Upper lobe of left lung (tissue), 6 donors: ENCODE measurements around the gene DIP2C. TPM values are rescaled to one million over a fixed set of nuclear protein-coding genes. Genes with fewer than 3 reads are reported as not detected.

Experiments used
- ATAC-seq, 2 donors: fragments of 200-7000 bp; cut with Tn5 transposase; one replicate each; pipeline ENCODE4 v1.9.1; 2022; ENCODE audit warnings: mild to moderate bottlenecking in 2 of 2, moderate library complexity in 2 of 2; ENCODE audit not compliant: low FRiP score in 2 of 2
- DNase-seq, 2 donors: peaks; one replicate each; pipeline ENCODE4 v3.0.0-alpha.2; 2019 to 2020
- H3K27ac ChIP-seq, 4 donors: fragments of 200-600 bp; sonication (generic); one replicate each; pipeline ENCODE4 v1.5.1; 2016 to 2019
- H3K27me3 ChIP-seq, 4 donors: fragments of 200-600 bp; sonication (generic); one replicate each; pipeline ENCODE4 v1.5.1; 2017 to 2019
- H3K36me3 ChIP-seq, 4 donors: fragments of 200-600 bp; sonication (generic); one replicate each; pipeline ENCODE4 v1.5.1; 2016 to 2019
- H3K4me1 ChIP-seq, 4 donors: fragments of 200-600 bp; sonication (generic); one replicate each; pipeline ENCODE4 v1.5.1; 2018 to 2019
- H3K4me3 ChIP-seq, 4 donors: fragments of 200-600 bp; sonication (generic); one replicate each; pipeline ENCODE4 v1.5.1; 2017 to 2019; ENCODE audit warnings: mild to moderate bottlenecking in 2 of 4, moderate library complexity in 1 of 4
- H3K9me3 ChIP-seq, 4 donors: fragments of 200-600 bp; sonication (generic); one replicate each; pipeline ENCODE4 v1.5.1; 2018 to 2019
- CTCF ChIP-seq, 6 experiments: fragments of 450-650 bp in 4 of 6; fragments of 200-600 bp in 2 of 6; sonication (generic) in 2 of 6; IDR thresholded peaks; one replicate each; pipeline ENCODE4 v1.5.1; 2016 to 2019; ENCODE audit warnings: antibody characterized with exemption in 6 of 6
- EP300 ChIP-seq, 4 donors: sonication (generic); formaldehyde crosslinking; IDR thresholded peaks; one replicate each; pipeline ENCODE4 v1.5.1; 2017; ENCODE audit warnings: antibody characterized with exemption in 4 of 4, control low read depth in 2 of 4
- POLR2A ChIP-seq, 4 donors: fragments of 450-650 bp; IDR thresholded peaks; one replicate each; pipeline ENCODE4 v1.5.1; 2016 to 2017; ENCODE audit warnings: antibody characterized with exemption in 4 of 4, mild to moderate bottlenecking in 2 of 4
- POLR2AphosphoS5 ChIP-seq, 2 donors: sonication (generic); formaldehyde crosslinking; IDR thresholded peaks; one replicate each; pipeline ENCODE4 v1.5.1; 2017; ENCODE audit warnings: antibody characterized with exemption in 2 of 2
- WGBS, 2 donors: methylation state at CpG; one replicate each; pipeline ENCODE4 v1.1.5; 2017 to 2018; 5-methylcytosine and 5-hydroxymethylcytosine counted together
- total RNA-seq, 6 donors: library from RNA; depleted of rRNA in 4 of 6; stranded (reverse); fragments of >200 nt in 4 of 6; gene quantifications; one replicate each; pipeline versions ENCODE4 v1.1.0 to v1.2.1, GENCODE V29; 2016 to 2021
- donor health status: DM: no; HTN: no; CAD: no; lungs with moderate emphysema.
- donor health status: DM: no; HTN: yes; CAD: no; lungs with severe emphysema.

Gene DIP2C
- total RNA-seq, 6 donors from 2014 or later = 11.6 to 32.5 (median 14.7) TPM

GRCh38 chr10:470339-471003 is 219.0 kb downstream of the DIP2C start:
- Histone ChIP-seq H3K36me3 (peaks cover 0 to 18% (median 4%) of the 10 kb centered on the region in 4 donors), H3K4me1 (no peaks in the 10 kb centered on the region), H3K9me3 (no peaks in the 10 kb centered on the region), H3K27me3 (no peaks in the 10 kb centered on the region), H3K27ac (no peak overlapping the region), H3K4me3 (no peak overlapping the region)
- WGBS, 2 donors = 90% methylated on average over 20 of the region's 20 CpGs
- TF ChIP-seq POLR2AphosphoS5 (IDR thresholded peaks at IDR 0.05) = no peak
- no peak for TF ChIP-seq CTCF (IDR thresholded peaks at IDR 0.05)
- no peak for TF ChIP-seq EP300 (IDR thresholded peaks at IDR 0.05)
- TF ChIP-seq POLR2A (IDR thresholded peaks at IDR 0.05) = no peak
- ATAC-seq (peak in 1 of 2 donors; percentile 57), DNase-seq (no peak)

- ATAC-seq = no peak
- no peak for TF ChIP-seq POLR2AphosphoS5 (IDR thresholded peaks at IDR 0.05)
- no peak for TF ChIP-seq POLR2A (IDR thresholded peaks at IDR 0.05)
- no peak for TF ChIP-seq CTCF (IDR thresholded peaks at IDR 0.05)
- TF ChIP-seq EP300 (IDR thresholded peaks at IDR 0.05) = no peak
Observed at GRCh38 chr10:469947-470338, 219.5 kb downstream of the DIP2C start.

GRCh38 chr10:459743-460142 is 229.7 kb downstream of the DIP2C start:
- no peaks in the 10 kb centered on the region for H3K9me3 ChIP-seq
- no peak for DNase-seq
- no peak overlapping the region for H3K4me3 ChIP-seq
- no peak overlapping the region for H3K27ac ChIP-seq
- H3K27me3 ChIP-seq = no peaks in the 10 kb centered on the region
- no peak for ATAC-seq
- TF ChIP-seq POLR2AphosphoS5 (IDR thresholded peaks at IDR 0.05) (no peak), CTCF (IDR thresholded peaks at IDR 0.05) (no peak), POLR2A (IDR thresholded peaks at IDR 0.05) (no peak), EP300 (IDR thresholded peaks at IDR 0.05) (no peak)
- 95 to 100% methylated on average over 9 to 12 of the region's 12 CpGs for WGBS, 2 donors
- H3K4me1 ChIP-seq = no peaks in the 10 kb centered on the region
- H3K36me3 ChIP-seq = no peaks in the 10 kb centered on the region

More at GRCh38 chr10:469947-470338, 219.5 kb downstream of the DIP2C start:
- Histone ChIP-seq H3K36me3 (peaks cover 0 to 18% (median 4%) of the 10 kb centered on the region in 4 donors), H3K27me3 (no peaks in the 10 kb centered on the region), H3K9me3 (no peaks in the 10 kb centered on the region), H3K4me1 (no peaks in the 10 kb centered on the region), H3K4me3 (no peak overlapping the region), H3K27ac (no peak overlapping the region)
- WGBS, 2 donors = 88 to 90% methylated on average over 10 of the region's 10 CpGs
- no peak for DNase-seq

- H3K36me3 ChIP-seq = no peaks in the 10 kb centered on the region
- no peaks in the 10 kb centered on the region for H3K4me1 ChIP-seq
- WGBS, 2 donors = 82 to 86% methylated on average over 21 of the region's 21 CpGs
- DNase-seq (no peak), ATAC-seq (peak in 1 of 2 donors; percentile 66)
- H3K4me3 ChIP-seq = no peak overlapping the region
- TF ChIP-seq CTCF (IDR thresholded peaks at IDR 0.05) (no peak), POLR2A (IDR thresholded peaks at IDR 0.05) (no peak), POLR2AphosphoS5 (IDR thresholded peaks at IDR 0.05) (no peak), EP300 (IDR thresholded peaks at IDR 0.05) (no peak)
- H3K27me3 ChIP-seq = no peaks in the 10 kb centered on the region
- H3K9me3 ChIP-seq = no peaks in the 10 kb centered on the region
- H3K27ac ChIP-seq = no peak overlapping the region
Observed at GRCh38 chr10:458421-458851, 231.0 kb downstream of the DIP2C start.

GRCh38 chr10:456486-456885 is 233.0 kb downstream of the DIP2C start:
- Histone ChIP-seq H3K4me3 (no peak overlapping the region), H3K36me3 (no peaks in the 10 kb centered on the region), H3K4me1 (no peaks in the 10 kb centered on the region), H3K27ac (no peak overlapping the region), H3K27me3 (no peaks in the 10 kb centered on the region), H3K9me3 (no peaks in the 10 kb centered on the region)
- no peak for TF ChIP-seq POLR2AphosphoS5 (IDR thresholded peaks at IDR 0.05)
- no peak for TF ChIP-seq EP300 (IDR thresholded peaks at IDR 0.05)
- no peak for TF ChIP-seq CTCF (IDR thresholded peaks at IDR 0.05)
- no peak for TF ChIP-seq POLR2A (IDR thresholded peaks at IDR 0.05)
- 89 to 90% methylated on average over 8 of the region's 8 CpGs for WGBS, 2 donors
- DNase-seq (no peak), ATAC-seq (no peak)
